ENCODE measurements around the gene SHANK2.

DNA sequence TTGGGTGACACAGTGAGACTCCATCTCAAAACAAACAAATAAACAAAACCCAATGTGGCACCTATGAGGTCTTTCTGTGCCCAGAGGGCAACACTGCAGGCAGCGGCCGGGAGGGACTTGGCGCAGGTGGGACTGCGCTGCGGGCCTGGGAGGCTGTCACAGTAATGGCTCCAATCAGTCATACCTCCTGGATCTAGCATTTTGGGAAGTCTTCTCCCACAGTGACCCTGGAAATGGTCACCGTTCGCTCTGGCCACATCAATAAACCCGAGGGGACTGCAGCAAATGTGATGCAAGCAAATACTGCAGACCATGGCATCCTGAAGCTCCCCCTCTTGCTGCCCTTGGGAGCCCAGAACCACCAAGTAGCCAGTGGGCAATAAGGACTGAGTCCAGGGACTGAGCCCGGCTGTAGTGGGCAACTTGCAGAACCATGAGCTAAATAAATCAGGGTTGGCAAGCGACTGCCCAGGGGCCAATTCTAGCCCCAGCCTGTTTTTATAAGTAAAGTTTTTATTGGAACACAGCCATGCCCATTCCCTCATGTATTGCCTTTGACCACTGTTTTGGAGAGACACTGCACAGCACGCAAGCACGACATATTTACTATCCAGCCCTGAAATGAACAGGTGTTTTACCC, 15.4 kb downstream of the SHANK2 start:
- TF ChIP-seq SMC3 (conservative IDR thresholded peaks at IDR 0.05; ENCODE audit: poor library complexity) (no peak), POLR2AphosphoS5 (IDR thresholded peaks at IDR 0.05) (no peak), TAF1 (IDR thresholded peaks at IDR 0.05; ENCODE audit: low read depth) (no peak), RAD21 (conservative IDR thresholded peaks at IDR 0.05) (no peak), EP300 (conservative IDR thresholded peaks at IDR 0.05; ENCODE audit: poor library complexity, severe bottlenecking) (no peak), EZH2 (IDR thresholded peaks at IDR 0.05; ENCODE audit: borderline replicate concordance, insufficient read depth, low read length, poor library complexity, severe bottlenecking) (no peak), MXI1 (conservative IDR thresholded peaks at IDR 0.05; ENCODE audit: poor library complexity, severe bottlenecking) (no peak)
- TF ChIP-seq, protein P1, sequence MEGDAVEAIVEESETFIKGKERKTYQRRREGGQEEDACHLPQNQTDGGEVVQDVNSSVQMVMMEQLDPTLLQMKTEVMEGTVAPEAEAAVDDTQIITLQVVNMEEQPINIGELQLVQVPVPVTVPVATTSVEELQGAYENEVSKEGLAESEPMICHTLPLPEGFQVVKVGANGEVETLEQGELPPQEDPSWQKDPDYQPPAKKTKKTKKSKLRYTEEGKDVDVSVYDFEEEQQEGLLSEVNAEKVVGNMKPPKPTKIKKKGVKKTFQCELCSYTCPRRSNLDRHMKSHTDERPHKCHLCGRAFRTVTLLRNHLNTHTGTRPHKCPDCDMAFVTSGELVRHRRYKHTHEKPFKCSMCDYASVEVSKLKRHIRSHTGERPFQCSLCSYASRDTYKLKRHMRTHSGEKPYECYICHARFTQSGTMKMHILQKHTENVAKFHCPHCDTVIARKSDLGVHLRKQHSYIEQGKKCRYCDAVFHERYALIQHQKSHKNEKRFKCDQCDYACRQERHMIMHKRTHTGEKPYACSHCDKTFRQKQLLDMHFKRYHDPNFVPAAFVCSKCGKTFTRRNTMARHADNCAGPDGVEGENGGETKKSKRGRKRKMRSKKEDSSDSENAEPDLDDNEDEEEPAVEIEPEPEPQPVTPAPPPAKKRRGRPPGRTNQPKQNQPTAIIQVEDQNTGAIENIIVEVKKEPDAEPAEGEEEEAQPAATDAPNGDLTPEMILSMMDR (IDR thresholded peaks at IDR 0.05; ENCODE audit: poor library complexity, severe bottlenecking), result no peak
- TF ChIP-seq, protein P2, sequence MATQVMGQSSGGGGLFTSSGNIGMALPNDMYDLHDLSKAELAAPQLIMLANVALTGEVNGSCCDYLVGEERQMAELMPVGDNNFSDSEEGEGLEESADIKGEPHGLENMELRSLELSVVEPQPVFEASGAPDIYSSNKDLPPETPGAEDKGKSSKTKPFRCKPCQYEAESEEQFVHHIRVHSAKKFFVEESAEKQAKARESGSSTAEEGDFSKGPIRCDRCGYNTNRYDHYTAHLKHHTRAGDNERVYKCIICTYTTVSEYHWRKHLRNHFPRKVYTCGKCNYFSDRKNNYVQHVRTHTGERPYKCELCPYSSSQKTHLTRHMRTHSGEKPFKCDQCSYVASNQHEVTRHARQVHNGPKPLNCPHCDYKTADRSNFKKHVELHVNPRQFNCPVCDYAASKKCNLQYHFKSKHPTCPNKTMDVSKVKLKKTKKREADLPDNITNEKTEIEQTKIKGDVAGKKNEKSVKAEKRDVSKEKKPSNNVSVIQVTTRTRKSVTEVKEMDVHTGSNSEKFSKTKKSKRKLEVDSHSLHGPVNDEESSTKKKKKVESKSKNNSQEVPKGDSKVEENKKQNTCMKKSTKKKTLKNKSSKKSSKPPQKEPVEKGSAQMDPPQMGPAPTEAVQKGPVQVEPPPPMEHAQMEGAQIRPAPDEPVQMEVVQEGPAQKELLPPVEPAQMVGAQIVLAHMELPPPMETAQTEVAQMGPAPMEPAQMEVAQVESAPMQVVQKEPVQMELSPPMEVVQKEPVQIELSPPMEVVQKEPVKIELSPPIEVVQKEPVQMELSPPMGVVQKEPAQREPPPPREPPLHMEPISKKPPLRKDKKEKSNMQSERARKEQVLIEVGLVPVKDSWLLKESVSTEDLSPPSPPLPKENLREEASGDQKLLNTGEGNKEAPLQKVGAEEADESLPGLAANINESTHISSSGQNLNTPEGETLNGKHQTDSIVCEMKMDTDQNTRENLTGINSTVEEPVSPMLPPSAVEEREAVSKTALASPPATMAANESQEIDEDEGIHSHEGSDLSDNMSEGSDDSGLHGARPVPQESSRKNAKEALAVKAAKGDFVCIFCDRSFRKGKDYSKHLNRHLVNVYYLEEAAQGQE (IDR thresholded peaks at IDR 0.05; ENCODE audit: borderline replicate concordance), result no peak
